KMS-11 (cell line): ENCODE results near the gene DMWD.
A peak's percentile ranks its signal among the peaks of the same experiment; 100 is the strongest.

Experiments
- H2AFZ ChIP-seq: fragments of 200-600 bp; sonication (generic); 2 replicates; pipeline ENCODE4 v1.6.1; 2016; ENCODE audit warnings: antibody characterized with exemption, mixed run types, low read depth
- H3K27ac ChIP-seq: fragments of 200-600 bp; sonication (generic); 2 replicates; pipeline ENCODE4 v1.6.1; 2016; ENCODE audit warnings: mild to moderate bottlenecking, mixed run types
- H3K27me3 ChIP-seq: fragments of 200-600 bp; sonication (generic); 2 replicates; pipeline ENCODE4 v1.6.1; 2017; ENCODE audit warnings: mild to moderate bottlenecking, low read depth, mixed run types, moderate library complexity; ENCODE audit not compliant: insufficient read depth
- H3K36me3 ChIP-seq: fragments of 200-600 bp; sonication (generic); 2 replicates; pipeline ENCODE4 v1.6.1; 2017; ENCODE audit warnings: mild to moderate bottlenecking, mixed run types; ENCODE audit not compliant: insufficient read depth
- H3K4me1 ChIP-seq: fragments of 200-600 bp; sonication (generic); 2 replicates; pipeline ENCODE4 v1.6.1; 2016; ENCODE audit warnings: mild to moderate bottlenecking, low read depth, mixed run types; ENCODE audit not compliant: poor library complexity, severe bottlenecking
- H3K4me2 ChIP-seq: fragments of 200-600 bp; sonication (generic); 2 replicates; pipeline ENCODE4 v1.7.0; 2016; ENCODE audit warnings: mild to moderate bottlenecking, mixed run types
- H3K4me3 ChIP-seq: fragments of 200-600 bp; sonication (generic); IDR thresholded peaks from 2 replicates; pipeline ENCODE4 v1.6.1; 2017; ENCODE audit warnings: low read depth, low read length, mixed read lengths; ENCODE audit not compliant: insufficient read depth
- H3K79me2 ChIP-seq: fragments of 200-600 bp; sonication (generic); 2 replicates; pipeline ENCODE4 v1.6.1; 2016; ENCODE audit warnings: low read depth, mixed run types; ENCODE audit not compliant: insufficient read depth
- H3K9ac ChIP-seq: fragments of 200-600 bp; sonication (generic); 2 replicates; pipeline ENCODE4 v1.6.1; 2016; ENCODE audit warnings: mild to moderate bottlenecking, mixed run types
- H4K20me1 ChIP-seq: fragments of 200-600 bp; sonication (generic); 2 replicates; pipeline ENCODE4 v1.6.1; 2016; ENCODE audit warnings: mild to moderate bottlenecking, mixed run types; ENCODE audit not compliant: insufficient read depth
- TF ChIP-seq, protein P1 (sequence below): fragments of 200-600 bp; sonication (generic); conservative IDR thresholded peaks from 2 replicates; pipeline ENCODE4 v1.6.1; 2017; ENCODE audit warnings: low read depth, mild to moderate bottlenecking, antibody characterized with exemption, low read length, moderate library complexity, mixed read lengths

Gene DMWD

DNA sequence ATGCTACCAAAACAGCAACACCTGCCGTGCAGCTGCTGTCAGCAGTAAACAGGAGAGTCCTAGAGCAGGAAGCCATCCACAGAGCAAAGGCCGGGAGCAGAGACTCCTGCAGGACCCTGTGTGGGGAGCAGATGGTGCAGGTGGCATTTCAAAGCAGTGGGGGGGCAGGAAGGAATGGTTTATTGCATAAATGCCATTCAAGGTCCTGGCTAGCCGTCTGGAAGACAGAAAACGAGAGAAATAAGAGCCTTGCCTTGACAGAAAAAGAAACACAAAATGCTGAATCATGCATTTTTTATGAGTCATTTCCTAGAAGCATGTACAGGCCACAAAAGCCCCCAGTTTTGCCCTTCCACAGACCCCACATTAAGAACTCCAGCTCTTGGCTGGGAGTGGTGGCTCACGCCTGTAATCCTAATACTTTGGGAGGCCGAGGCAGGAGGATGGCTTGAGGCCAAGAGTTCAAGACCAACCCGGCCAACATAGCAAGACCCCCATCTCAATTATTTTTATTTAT lies 17.1 kb upstream of the DMWD start:
- Histone ChIP-seq H3K27me3 (no peaks in the 10 kb centered on the region), H3K79me2 (no peaks in the 10 kb centered on the region), H3K4me3 (no peak overlapping the region), H4K20me1 (no peaks in the 10 kb centered on the region), H3K36me3 (no peaks in the 10 kb centered on the region), H3K9ac (peak overlapping the region; percentile 7; the same call in 1 of the 2 replicates), H3K4me2 (peak overlapping the region; percentile 41; the same call in 1 of the 2 replicates), H3K4me1 (peaks cover 24% of the 10 kb centered on the region), H2AFZ (peak overlapping the region; percentile 43; the same call in 1 of the 2 replicates), H3K27ac (peak overlapping the region; percentile 59)
- TF ChIP-seq, protein P1, sequence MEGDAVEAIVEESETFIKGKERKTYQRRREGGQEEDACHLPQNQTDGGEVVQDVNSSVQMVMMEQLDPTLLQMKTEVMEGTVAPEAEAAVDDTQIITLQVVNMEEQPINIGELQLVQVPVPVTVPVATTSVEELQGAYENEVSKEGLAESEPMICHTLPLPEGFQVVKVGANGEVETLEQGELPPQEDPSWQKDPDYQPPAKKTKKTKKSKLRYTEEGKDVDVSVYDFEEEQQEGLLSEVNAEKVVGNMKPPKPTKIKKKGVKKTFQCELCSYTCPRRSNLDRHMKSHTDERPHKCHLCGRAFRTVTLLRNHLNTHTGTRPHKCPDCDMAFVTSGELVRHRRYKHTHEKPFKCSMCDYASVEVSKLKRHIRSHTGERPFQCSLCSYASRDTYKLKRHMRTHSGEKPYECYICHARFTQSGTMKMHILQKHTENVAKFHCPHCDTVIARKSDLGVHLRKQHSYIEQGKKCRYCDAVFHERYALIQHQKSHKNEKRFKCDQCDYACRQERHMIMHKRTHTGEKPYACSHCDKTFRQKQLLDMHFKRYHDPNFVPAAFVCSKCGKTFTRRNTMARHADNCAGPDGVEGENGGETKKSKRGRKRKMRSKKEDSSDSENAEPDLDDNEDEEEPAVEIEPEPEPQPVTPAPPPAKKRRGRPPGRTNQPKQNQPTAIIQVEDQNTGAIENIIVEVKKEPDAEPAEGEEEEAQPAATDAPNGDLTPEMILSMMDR = no peak

DNA sequence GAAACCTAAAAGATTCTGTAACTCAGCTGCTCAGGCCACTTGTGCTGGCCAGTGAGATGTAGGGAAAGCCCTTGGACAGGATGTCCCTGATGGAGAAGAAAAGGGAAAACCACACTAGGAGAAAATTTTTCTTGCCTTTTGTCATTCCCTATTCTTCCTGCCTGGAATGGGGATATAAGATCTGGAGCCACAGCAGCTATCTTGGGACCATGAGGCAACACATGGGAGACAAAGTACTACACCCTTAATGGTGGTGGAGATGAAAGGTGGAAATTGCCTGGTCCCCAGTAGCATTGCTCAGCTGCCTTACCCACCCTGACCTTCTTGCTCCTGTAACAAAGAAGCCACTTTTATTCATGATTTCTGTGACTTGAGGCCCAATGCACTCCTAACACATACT lies 13.1 kb upstream of the DMWD start:
- no peak overlapping the region for H3K9ac ChIP-seq
- no peak overlapping the region for H3K4me2 ChIP-seq
- H3K36me3 ChIP-seq = no peaks in the 10 kb centered on the region
- no peaks in the 10 kb centered on the region for H4K20me1 ChIP-seq
- H3K27ac ChIP-seq = no peak overlapping the region
- TF ChIP-seq, protein P1 = no peak
- H3K4me3 ChIP-seq = no peak overlapping the region
- no peak overlapping the region for H2AFZ ChIP-seq
- no peaks in the 10 kb centered on the region for H3K79me2 ChIP-seq
- no peaks in the 10 kb centered on the region for H3K27me3 ChIP-seq
- peaks cover 21% of the 10 kb centered on the region for H3K4me1 ChIP-seq

DNA sequence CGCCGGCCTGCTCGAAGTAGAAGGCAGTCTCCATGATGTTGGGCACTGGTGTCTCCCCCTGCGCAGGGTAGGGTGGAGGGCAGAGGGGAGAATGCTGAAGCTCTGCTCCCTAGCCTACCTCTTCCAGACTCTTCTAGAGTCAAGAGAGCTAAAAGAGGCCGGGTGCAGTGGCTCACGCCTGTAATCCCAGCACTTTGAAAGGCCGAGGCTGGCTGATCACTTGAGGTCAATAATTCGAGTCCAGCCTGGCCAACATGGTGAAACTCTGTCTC lies 12.2 kb upstream of the DMWD start:
- TF ChIP-seq, protein P1 = no peak
- H3K4me1 ChIP-seq = peaks cover 18% of the 10 kb centered on the region
- H3K4me2 ChIP-seq = no peak overlapping the region
- no peak overlapping the region for H3K4me3 ChIP-seq
- H3K27ac ChIP-seq = no peak overlapping the region
- H4K20me1 ChIP-seq = no peaks in the 10 kb centered on the region
- H3K79me2 ChIP-seq = no peaks in the 10 kb centered on the region
- no peaks in the 10 kb centered on the region for H3K27me3 ChIP-seq
- no peaks in the 10 kb centered on the region for H3K36me3 ChIP-seq
- H2AFZ ChIP-seq = no peak overlapping the region
- H3K9ac ChIP-seq = no peak overlapping the region

DNA sequence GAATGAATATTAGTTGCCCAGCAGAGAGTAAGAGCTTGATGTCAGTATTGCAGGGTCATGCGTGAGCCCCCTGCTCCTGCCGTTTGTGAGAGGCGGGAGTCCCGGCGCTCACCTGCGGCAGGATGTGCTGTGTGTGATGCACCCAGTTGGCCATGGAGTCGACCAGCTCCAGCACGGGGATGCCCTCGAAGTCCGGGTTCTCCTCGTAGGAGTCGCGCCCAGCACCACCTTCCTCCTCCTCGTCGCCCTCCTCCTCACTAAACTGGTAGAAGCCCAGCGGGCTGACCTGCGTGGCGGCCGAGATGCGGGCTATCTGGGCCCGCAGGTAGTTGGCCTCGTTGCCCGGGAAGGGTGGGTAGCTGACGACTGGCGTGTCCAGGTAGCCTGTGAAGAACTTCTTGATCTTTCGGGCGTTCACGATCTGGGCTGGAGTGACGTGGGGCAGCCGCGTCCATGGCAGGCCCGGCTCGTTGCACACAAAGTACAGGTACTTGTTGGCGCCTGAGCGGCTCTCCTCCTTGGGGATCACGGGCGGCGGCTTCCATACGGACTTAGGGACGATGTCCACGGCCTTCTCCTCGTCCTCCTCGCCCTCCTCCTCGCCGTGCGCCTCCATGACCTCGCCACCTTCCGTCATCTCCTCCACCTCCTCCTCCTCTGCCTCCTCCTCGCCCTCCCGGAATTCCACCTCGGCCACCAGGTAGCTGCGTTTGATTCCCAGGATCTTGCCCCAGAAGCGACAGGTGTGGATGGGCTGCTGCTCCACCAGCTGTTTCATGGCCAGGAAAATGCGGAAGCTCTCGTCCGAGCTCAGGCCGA lies 11.7 kb upstream of the DMWD start:
- Histone ChIP-seq H2AFZ (no peak overlapping the region), H4K20me1 (no peaks in the 10 kb centered on the region), H3K9ac (no peak overlapping the region), H3K27ac (no peak overlapping the region), H3K27me3 (no peaks in the 10 kb centered on the region), H3K79me2 (no peaks in the 10 kb centered on the region), H3K4me2 (no peak overlapping the region), H3K36me3 (no peaks in the 10 kb centered on the region), H3K4me1 (peaks cover 18% of the 10 kb centered on the region), H3K4me3 (no peak overlapping the region)
- TF ChIP-seq, protein P1 = no peak
